NCI-H1105 (cell line): Measurements from ENCODE around the gene C1orf35.
A peak's percentile ranks its signal among the peaks of the same experiment; 100 is the strongest.

ENCODE experiments used
- DNase-seq: peaks from one replicate; lab custom pipeline; 2025; lab: John Stamatoyannopoulos, UW

Gene C1orf35

GRCh38 chr1:228109073-228109961 lies 6.2 kb upstream of the C1orf35 start, which contains the start of gene MRPL55:
Gene MRPL55, minus strand, starts transcription at chr1:228109299. Its CDS starts 1,039 bp downstream, at chr1:228108260.
- DNase-seq = peak; percentile 80

GRCh38 chr1:228108742-228109072 lies 5.6 kb upstream of the C1orf35 start:
- DNase-seq = no peak

- DNase-seq = no peak
Measured at GRCh38 chr1:228108055-228108690, 5.0 kb upstream of the C1orf35 start.

GRCh38 chr1:228107636-228108035 lies 4.5 kb upstream of the C1orf35 start:
- DNase-seq = no peak

GRCh38 chr1:228106800-228107054 lies 3.6 kb upstream of the C1orf35 start:
- no peak for DNase-seq

- DNase-seq = no peak
Measured at GRCh38 chr1:228105996-228106799, 3.1 kb upstream of the C1orf35 start.

- DNase-seq = no peak
Measured at GRCh38 chr1:228105270-228105995, 2.3 kb upstream of the C1orf35 start.

GRCh38 chr1:228104526-228105269 lies 1.6 kb upstream of the C1orf35 start:
- DNase-seq = no peak

- peak; percentile 4 for DNase-seq
Measured at GRCh38 chr1:228101994-228102790, 933 bp downstream of the C1orf35 start.

GRCh38 chr1:228101614-228101993 lies 1.5 kb downstream of the C1orf35 start:
- DNase-seq = no peak

- no peak for DNase-seq
Measured at GRCh38 chr1:228100822-228101613, 2.1 kb downstream of the C1orf35 start.

- DNase-seq = no peak
Measured at GRCh38 chr1:228099331-228099732, 3.8 kb downstream of the C1orf35 start.

GRCh38 chr1:228098323-228098931 lies 4.7 kb downstream of the C1orf35 start:
- DNase-seq = no peak

- no peak for DNase-seq
Measured at GRCh38 chr1:228097333-228098081, 5.6 kb downstream of the C1orf35 start.

GRCh38 chr1:228096416-228097332 lies 6.5 kb downstream of the C1orf35 start:
- DNase-seq = no peak

GRCh38 chr1:228095938-228096337 lies 7.2 kb downstream of the C1orf35 start:
- DNase-seq = no peak

- no peak for DNase-seq
Measured at GRCh38 chr1:228095161-228095560, 8.0 kb downstream of the C1orf35 start.
